HG03280 (cell line): ENCODE results near the gene GPR39.

Experiments used
- ATAC-seq: cut with Tn5 transposase; IDR thresholded peaks from one replicate; pipeline ENCODE4 v1.9.1; 2021; ENCODE audit warnings: mild to moderate bottlenecking, moderate library complexity; ENCODE audit not compliant: unreplicated experiment

Gene GPR39

DNA sequence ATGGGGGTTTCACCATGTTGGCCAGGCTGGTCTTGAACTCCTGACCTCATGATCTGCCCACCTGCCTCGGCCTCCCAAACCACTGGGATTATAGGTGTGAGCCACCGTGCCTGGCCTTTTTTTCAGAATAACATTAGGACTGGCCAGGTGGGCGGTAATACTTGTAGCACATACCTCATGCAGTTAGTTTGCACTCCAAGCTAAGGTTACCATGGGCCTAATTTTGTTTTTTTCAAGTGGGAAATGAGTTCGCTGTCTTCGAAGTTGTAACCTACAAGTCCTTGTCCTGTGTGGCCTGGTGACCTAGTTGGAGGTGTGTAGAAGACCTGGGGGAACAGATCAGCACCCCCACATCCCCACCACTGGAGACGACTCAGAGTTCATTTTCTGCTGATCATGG is 178.6 kb downstream of the GPR39 start:
- no peak for ATAC-seq

DNA sequence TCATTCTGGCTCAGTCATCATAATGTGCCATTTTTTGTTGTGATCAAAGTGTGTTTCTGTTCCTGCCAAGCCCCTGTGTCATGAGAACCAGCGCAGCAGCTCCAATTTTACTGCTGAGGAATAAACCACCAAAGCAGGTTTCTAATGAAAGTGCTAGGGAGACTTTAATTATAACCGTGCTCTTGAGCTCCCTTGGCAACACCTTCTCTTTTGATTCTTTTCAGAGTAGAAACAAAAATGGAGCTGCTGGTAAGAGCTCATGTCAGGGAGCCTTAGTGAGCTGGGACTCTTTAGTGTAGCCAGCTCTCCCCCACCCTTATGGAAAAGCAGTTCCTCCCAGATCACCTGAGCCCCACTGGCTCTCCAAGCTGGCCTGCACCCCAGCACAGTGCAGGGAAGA is 179.1 kb downstream of the GPR39 start:
- ATAC-seq = no peak

DNA sequence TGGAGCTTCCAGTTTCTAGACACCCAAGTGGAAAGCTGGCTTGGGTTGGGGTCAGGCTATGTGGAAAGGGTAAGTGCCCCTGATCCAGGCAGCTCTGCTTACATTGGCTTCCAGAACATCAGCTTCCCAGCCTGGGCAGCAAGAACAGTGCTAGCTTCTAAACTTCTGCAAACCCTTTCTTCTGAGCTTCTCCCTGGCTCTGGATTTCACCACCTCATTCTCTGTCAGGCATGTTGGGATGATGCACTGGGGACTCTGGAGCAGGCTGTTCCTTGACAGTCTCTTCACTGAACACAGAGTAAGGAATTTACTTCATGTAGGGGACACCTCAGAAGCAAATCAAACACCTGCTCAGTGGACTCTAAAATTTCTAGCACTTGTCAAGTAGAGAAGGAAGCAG is 180.6 kb downstream of the GPR39 start:
- ATAC-seq = no peak

DNA sequence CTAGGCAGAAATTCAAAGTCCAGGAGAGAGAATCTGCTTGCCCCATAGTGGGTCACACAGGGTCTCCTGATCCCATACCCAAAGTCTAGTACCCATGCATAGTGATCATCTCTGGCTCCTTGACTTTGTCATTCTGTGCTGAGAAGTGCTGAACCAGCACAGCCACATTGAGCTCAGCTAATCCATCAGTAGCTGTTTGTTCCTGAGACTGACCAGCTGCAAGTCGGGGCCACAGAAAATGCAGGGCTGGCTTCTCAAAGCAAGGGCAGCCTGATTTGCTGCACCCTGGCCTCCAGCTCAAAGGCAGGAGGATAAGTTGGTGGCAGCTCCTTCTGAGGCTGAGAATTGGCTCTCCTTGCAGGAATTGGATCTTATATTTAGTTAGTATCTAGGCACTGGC is 181.2 kb downstream of the GPR39 start:
- ATAC-seq = no peak

DNA sequence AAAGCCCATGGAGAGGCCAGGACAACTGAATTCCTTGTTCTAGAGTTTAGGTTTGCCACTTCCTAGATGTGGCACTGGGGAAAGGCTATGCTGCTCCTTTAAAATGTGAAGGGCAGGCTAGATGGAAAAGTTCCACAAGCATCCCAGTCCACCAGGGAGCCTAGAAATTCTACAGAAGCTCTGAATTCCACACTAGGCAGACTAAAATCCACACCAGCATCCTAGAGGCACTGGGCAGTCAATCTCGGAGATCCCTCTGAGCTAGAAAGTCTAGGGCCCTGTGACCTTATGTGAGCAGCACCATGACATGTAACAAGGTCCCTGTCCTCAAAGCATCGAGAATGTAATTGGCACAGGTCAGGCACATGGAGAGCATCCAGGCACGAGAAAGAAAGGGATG is 181.9 kb downstream of the GPR39 start:
- ATAC-seq = no peak

DNA sequence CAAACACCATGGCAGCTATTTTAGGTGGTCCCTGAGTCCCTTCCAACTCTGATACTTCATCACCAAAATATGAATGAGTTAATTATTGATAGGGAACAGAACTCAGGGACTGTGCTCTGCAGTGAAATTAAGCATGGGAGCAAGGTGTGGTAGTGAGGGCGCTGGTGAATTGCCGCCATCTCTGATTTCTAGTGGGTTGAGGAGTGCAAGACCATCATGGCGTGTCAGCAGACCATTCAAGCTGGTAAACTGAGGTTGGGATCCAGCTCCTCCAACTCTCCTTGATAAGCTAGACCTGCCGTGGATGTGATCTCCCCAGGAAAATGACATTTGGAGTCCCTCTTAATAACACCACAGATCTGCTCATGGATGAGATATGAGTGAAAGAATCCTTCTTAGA is 183.0 kb downstream of the GPR39 start:
- ATAC-seq = no peak

DNA sequence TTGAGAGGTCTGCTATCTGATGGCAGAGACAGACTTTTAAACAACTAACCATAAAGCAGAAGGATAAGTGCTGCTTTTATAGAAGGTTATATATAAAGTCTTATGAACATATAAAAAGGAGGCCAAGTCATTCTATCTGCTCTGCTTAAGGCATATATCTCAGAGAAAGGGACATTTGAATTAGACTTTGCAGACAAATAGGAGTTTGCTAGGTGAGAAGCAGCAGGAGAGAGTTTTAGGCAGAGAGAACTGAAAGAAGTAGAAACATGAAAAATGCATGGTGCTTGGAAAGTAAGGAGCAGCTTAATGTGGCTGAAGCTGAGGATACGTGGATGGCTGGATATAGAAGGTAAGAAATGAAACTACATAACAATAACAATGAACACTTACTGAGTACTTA is 188.0 kb downstream of the GPR39 start:
- no peak for ATAC-seq

DNA sequence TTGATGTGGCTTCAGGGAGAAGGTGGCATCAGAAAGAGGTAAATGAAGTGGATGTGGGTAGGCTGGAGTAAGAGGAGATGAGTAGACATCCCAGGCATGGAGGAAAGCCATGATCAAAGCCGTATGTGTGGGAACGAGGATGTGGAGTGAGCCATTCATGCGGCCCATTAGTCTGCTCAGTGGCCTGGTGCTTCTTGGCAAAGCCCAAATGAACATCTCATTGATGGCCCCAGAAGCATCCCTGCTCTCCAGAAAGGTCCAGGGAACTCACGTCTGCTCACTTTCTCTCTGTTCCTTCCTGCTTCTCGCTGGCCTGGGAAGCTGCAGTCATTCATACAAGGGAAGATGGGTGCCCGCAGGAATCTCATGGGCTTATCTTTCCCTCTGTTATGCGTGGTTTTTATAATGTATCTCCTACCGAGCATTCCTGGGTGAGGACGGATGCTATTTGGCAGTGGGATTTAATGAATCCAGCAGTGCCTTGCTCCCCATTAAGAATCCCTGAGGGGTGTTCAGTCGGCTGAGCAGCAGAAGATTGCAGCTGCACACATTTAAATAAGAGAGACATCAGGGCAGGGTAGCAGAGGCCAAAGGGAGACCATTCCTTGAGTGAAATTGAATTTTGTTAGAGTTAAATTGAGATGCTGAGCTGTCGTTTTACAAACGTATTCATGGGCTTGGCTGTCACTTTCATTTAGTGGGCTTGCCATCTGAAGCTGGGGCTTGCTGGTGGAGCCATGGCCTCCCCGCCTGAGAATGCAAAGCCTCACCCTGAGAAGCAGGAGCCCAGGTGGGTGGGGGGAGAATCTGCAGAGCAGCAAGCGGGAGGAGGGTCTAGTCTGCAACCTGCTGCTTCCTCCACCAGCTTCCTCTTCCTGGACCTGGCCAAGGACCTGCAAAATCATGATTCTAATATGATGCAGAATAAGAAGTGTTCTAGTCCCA is 188.9 kb downstream of the GPR39 start:
- no peak for ATAC-seq

DNA sequence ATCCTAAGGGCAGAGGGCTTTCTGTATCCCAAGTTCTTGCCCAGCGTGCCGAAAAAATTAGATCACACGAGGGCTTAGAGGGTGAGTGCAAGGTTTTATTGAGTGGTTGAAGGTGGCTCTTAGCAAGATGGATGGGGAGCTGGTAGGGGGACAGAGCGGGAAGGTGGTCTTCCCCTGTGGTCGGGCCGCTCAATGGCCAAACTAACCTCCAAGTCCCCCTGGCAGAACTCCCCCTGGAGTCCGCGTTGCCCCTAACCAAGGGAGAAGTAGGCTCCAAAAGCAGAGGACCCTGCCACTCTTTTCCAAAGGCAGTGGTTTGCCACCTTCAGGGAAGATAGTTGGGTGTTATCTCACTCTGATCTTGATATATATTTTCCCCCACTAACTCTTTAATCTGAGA is 190.0 kb downstream of the GPR39 start:
- no peak for ATAC-seq

DNA sequence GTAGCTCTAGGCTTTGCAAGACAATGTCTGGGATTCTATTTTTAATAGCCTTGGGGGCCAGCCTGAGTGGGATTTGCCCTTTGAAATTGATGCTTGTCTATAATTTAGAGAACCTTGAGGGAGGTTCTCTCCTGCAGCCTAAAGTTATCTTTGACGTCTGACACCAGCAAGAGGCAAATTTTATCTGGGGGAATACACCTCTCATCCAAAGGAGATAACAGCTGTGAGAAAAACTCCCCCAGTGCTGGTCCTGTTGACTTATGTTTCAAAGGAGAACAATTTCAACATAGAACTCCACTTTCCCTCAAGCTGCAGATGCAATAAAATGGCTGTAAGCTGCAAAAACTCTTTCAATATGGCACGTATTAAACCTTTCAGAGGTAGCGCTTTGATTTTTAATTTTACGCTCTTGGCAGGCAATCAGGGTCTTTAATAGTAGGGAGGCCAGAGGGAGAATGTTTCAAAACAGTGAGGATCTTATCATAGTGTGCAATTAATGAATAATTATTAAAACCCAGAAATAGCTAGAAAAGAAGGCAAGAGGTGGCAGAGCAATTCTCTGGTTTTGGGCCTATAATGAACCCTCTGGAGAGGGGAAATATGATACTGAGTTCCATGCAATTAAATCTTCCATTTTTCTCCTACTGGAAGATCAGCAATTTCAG is 191.0 kb downstream of the GPR39 start:
- no peak for ATAC-seq

DNA sequence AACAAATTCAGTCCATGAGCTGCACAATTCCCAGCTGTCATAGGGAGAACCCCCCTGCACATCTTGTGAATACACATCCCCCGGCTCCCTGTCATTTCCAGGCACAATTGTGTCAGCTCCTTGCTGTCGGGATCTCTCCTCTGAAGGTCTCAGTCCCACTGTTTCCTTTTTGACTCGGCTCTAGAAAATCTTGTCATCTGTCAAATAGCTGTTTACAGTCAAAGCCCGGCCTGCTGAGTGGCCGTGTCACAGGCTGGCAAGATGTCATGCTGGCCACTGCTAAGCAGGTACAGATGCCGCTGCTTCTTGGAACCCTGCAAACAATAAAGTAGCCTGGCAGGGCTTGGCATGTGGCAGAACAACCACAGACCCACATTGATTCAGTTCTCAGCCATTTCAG is 191.7 kb downstream of the GPR39 start:
- no peak for ATAC-seq

DNA sequence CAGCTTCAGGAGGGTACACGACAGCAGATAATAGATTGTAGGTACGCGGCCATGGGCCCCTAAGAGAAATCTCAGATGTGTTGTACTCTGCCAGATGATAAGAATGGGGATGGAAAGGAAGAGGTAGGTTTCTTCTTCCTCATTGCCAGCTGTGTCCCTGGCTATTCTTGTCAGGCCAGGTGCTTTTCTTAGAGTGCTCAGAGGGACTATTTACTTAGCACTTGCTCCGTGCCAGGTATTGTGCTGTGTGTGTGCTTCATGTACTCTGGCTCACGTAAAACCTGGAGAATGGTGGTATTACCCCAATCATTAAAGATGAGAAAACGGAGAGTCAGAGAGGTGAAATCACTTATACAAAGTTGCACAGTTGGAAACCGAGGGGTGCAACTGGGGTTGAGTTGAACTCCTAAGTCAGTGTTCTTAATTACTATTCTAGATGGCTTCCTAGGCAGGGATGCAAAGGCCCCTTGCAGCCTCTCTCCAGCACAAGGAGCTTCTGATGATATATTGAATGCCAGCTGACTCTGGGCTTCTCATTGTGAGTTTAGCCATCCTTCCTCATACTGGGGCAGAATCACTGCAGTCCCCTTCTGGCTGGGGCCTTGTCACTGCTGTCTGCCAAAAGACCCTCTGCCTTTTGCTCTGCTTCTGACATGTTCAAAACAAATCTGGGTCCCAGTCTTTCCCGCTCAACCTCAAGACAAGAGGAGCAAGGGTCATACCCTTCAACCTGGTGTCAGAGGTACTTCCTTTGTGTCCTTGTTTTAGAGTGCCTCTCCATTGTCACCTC is 192.7 kb downstream of the GPR39 start:
- no peak for ATAC-seq

DNA sequence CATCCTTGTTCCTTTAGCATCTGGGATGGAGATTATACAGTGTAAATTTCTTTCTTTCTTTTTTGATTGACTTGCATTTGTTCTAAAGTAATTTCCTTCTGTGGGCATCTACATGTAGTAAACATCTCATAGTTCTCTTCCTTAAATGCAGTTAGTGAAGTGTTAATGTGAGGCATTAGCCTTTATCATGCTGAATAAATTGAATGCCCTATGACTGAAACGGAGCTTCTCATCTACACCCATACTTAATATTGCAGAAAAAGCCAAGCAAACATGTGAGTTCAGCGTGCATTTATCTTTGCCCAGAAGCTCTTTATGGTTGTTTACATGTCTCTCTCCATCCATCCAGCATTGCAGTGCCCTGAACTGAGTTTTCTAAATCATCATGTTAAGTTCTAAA is 195.1 kb downstream of the GPR39 start:
- no peak for ATAC-seq

DNA sequence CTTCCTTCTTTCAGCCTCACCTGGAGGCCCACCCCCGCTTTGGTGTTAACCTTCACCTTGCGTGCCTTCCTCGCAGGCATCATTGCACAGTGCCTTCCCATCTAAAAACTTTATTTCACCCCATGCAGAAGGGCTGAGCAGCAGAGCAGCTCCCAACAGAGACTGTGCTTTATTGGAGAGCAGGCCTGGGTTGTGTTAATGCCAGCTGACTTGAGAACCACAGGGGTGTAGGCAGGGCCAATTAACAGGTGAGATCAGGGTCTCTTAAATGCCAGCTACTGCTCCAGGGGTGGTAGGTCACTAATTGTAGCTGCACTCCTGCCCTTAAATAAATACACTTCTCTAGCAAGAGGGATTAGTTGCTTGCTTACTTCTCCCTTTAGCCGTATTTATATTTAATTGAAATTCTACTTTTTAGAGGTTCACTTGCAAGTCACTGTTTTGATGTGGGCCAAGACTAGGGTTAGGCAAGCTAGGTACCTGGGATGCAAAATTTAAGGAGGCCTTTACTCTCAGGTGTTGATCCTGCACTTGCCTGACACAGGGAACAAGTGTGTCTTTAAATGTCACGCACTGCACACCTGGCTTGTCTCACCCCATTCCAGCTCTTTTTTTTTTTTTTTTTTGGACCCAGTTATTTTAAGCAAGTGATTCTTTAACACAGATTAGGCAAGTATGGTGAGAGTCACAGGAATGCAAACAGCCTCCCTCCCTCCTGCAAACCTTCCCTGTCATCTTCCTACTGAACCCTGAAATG is 198.9 kb downstream of the GPR39 start:
- no peak for ATAC-seq

DNA sequence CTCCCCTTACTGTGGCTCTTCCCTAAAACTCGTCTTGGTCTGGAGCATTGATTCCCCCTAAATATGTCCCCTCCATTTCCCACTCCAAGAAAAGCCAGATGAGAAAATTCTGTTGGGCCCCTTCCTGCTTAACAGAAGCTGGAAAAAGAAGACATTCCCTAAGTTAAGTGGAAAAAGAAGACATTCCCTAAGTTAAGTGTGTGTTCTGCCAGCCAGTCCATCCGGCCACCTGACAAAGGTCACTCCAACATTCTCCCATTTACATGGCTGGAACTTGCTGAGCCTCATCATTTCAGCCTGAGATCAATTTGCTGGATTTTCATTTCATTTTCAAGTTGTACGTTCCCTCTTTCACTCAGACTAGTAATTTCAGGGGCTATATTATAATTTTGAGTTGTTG is 201.4 kb downstream of the GPR39 start:
- no peak for ATAC-seq

DNA sequence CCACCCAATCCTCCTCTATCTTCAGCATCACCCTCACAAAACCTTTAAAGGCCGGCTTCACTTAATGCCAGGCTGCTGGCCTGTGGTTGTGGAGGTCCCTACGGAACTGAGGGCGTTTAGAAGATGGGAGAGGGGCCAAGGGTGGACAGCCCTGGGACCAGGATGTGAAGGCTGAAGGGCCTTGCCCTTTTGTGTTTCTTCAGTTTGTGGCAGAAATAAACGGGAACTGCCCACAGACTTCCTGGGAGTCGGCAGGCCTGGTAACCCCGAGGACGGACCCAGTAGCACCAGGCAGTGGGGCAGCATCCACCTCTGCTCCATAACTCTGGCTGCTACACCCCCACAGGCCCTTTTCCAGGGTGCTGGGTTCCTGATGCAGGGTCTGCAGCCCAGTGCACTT is 202.1 kb downstream of the GPR39 start:
- no peak for ATAC-seq

DNA sequence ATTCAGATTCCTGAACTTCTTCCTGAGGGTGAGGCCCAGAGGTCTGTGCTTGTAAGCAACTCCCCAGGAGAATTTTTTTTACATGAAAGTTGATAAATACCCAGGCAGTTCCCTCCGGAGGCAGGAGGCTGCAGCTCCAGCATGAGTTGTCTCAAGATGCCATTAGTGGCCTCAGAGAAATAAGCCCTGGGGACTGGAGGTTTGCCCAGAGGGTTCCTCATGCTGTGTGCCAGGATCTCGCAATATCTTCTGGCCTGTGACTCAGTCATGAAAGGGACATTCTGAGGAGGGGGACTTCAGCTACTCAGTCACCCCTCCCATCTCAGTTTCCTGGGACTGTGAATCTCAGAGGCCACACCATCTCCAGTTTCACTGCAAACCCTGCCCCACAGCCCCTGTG is 203.5 kb downstream of the GPR39 start:
- ATAC-seq = no peak

DNA sequence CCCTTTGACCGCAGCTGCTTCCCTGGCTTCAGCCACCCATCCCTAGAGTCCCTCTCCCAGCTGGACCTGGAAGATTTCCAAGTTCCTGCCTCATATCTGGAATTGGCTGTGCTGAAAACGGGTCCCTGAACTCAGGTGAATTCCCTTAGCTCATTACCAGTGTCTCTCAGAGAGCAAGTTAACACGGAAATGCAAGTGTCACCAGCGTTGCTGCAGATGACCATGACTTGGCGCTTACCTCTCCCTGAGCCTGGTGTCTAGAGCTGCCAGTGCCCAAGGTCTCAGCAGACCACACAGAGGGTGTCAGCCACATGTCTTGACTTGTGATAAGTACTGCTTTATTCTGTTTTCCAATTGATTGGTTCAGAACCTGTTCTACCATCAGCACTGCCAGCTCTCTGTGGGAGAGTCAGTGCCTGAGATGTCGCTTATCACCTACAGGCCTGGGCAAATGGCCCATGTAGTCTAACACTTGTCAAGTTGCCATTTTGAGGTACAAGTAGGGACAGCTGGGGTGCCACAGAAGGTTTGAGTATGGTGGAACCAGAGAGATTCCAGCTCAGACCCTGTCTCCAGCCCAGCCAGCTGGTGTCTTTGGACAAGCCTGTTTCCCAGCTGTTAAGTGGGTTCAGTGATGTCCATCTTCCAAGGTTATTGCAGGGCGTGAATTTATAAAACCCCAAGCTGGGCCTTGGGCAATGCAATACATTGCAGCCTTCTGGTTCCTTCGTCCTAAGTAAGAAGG is 204.7 kb downstream of the GPR39 start:
- ATAC-seq = no peak

DNA sequence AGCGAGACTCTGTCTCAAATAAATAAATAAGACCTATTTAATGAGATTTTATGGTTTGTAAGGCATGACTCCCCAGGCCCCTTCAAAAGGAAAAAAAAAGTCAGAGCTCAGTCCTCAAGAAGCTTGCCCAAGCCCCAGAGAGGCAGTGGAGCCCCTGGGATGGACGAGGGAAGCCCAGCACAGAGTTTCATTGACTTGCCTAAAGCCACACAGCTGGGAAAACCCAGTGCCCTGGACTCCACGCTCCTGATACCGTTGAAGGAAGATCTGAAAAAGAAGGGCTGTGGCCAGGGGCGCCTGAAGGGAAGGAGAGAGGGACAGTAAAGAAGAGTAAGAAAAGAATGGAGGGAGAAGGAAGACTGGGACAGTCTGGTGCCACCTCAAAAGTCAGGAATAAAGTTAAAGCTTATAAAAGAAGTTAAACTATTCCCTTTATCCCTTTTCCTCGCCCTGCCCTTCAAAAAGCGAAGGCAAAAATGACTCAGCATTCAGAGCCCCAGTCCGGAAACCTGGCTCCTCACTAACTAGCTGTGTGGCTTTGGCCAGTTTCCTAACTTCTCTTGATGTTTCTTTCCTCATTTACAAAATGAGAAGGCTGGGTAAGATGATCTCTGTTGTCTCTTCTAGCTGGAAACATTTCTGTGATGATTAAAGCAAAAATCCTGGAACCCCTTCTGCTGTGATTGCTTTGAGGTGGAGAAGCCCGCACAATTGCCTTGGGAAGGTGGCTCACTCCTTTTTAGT is 206.7 kb downstream of the GPR39 start:
- ATAC-seq = no peak

DNA sequence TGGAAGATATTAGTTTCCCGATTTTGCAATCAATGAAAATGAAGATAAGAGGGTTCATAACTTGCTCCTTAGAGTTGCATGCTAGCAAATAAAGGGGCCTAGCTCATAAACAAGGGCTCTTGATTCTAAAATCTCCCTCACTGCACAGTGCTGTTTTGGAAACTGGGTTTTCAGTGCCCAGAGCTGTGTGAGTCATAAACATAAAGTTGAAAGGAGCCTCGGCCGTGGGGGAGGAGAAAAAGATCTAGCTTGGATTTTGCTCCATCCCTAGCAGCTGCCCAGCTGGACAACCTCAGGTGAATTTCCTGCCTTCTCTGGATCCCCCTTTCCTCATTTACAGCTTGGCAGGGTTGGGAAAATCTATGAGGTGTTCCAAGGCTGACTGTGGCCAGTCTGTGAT is 210.9 kb downstream of the GPR39 start:
- no peak for ATAC-seq
